ENCODE data around the gene KAZN.

KAZN gene

DNA sequence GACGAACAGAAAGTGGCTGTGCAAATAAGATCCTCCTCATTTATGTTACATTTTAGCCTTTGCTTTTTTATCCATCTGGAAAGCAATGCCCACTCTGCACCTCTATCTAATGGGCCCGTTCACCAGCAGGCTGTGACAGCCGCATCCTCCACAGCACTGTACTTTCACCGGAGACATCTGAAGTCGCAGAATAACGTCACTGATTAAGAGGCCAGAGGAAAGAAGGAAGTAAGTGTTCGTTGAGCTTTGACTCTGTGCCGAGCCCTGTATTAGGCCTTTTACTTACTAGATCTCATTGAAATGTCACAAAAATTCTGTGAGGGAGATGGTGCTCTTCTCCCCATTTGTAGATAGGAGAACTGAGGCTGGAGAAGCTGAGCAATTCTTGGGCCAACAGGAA is 62.3 kb downstream of the KAZN start:
- DNase-seq (ENCODE audit: low read depth, low spot score), result no peak
- H3K4me3 ChIP-seq (ENCODE audit: low read length), result no peak overlapping the region

- no peak overlapping the region for H3K4me3 ChIP-seq (ENCODE audit: low read length)
- no peak for DNase-seq (ENCODE audit: low read depth, low spot score)
Observed at GRCh38 chr1:14661222-14661621, 62.7 kb downstream of the KAZN start.

- no peak overlapping the region for H3K4me3 ChIP-seq (ENCODE audit: low read length)
Observed at GRCh38 chr1:14662116-14662515, 63.6 kb downstream of the KAZN start.

DNA sequence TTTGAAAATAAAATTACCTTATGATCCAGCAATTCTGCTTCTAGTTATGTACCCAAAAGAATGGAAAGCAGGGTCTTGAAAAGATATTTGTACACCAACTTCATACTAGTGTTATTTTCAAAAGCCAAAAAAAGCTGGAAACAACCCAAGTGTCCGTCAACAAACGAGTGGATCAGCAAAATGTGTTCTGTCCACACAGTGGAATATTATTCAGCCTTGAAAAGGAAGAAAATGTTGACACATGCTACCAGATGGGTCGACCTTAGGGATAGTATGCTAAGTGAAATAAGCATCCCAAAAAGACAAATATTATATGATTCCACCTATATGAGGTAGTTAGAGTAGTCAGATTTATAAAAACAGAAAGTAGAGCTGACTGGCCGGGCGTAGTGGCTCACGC is 65.3 kb downstream of the KAZN start:
- no peak overlapping the region for H3K4me3 ChIP-seq (ENCODE audit: low read length)
- no peak for DNase-seq (ENCODE audit: low read depth, low spot score)

More at GRCh38 chr1:14662116-14662515, 63.6 kb downstream of the KAZN start:
- no peak for DNase-seq (ENCODE audit: low read depth, low spot score)

- no peak overlapping the region for H3K4me3 ChIP-seq (ENCODE audit: low read length)
- no peak for DNase-seq (ENCODE audit: low read depth, low spot score)
Observed at GRCh38 chr1:14666373-14666772, 67.9 kb downstream of the KAZN start.

DNA sequence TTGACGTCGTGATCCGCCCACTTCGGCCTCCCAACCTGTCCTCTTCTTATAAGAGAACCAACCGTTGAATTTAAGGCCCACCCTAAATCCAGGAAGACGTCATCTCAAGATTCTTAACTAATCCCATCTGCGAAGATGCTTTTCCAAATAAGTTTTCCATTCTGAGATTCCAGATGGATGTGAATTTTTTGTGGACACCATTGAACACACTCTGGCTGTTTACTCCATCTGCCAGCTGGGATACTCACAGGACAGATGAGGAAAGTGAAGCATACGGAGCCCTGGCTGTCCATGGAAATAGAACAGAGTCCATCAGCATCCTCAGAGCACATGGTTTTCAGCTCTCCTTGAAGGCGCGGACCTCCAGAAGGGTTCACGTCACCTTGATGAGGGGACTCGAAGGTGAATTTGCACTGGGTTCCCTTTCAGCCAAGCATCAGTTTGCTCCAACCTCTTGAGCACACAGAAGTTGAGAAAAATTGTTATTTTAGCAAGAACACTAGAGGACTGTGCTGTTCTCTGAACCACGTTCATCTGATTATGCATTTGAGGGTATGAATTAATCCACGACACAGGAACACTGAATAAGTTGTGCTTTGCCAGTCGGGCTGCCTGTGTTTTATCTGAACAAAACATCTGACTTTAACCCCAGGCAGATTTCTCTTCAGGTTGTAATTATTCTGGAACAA is 68.6 kb downstream of the KAZN start:
- H3K4me3 ChIP-seq (ENCODE audit: low read length), result no peak overlapping the region
- DNase-seq (ENCODE audit: low read depth, low spot score), result no peak

DNA sequence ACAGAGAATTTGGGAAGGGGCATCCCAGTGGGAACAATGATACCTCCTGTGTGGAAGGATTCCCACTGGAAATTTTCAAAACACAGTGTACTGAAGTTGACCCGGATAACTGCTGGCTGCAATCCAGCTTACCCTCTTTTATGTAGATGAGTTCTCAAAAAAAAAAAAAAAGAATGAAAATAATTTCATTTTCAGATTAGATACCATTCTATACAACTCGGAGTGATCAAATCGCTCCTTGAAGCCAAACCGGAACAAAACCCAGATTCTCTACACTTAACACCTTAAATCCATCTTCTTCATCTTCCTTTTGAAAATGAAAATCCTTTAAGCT is 69.1 kb downstream of the KAZN start:
- DNase-seq (ENCODE audit: low read depth, low spot score), result no peak
- H3K4me3 ChIP-seq (ENCODE audit: low read length), result no peak overlapping the region

GRCh38 chr1:14668538-14668937 is 70.1 kb downstream of the KAZN start:
- no peak overlapping the region for H3K4me3 ChIP-seq (ENCODE audit: low read length)
- no peak for DNase-seq (ENCODE audit: low read depth, low spot score)

DNA sequence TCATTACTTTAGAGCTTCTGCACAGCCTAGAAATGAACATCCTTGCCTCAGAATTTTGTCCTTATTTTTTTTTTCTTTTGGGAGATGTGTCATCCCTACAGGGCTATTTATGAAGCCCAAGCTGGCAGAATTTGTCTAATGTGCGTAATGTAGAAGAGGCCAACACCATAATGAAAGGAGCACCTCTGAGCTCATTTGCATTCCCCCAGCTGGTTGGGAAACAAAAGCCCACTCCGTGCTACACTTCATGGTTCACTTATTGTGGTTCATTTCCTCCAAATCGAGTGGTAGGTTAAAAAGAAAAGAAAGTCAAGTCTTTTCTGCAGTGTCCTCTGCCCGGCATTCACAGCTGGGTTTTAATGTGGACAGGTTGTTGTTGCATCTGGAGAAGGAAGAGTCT is 73.5 kb downstream of the KAZN start:
- no peak overlapping the region for H3K4me3 ChIP-seq (ENCODE audit: low read length)

GRCh38 chr1:14674030-14674429 is 75.5 kb downstream of the KAZN start:
- H3K4me3 ChIP-seq (ENCODE audit: low read length), result no peak overlapping the region
- DNase-seq (ENCODE audit: low read depth, low spot score), result no peak

More for the DNA sequence above, 73.5 kb downstream of the KAZN start:
- no peak for DNase-seq (ENCODE audit: low read depth, low spot score)

DNA sequence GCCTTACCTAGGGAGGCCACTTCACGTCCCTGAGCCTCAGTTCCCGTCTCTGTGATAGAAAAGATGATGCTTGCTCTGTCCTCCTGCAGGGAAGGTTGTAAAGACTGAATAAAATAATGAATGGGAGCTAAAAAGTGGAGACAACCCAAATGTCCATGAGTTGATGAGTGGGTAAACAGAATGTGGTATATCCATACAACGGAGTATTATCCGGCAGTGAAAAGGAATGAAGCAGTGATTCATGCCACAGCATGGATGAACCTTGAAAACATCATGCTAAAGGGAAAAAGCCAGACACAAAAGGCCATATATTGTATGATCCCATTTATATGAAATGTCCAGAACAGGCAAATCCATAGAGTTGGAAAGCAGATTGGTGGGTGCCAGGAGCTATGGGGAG is 77.9 kb downstream of the KAZN start:
- no peak for DNase-seq (ENCODE audit: low read depth, low spot score)
- H3K4me3 ChIP-seq (ENCODE audit: low read length), result no peak overlapping the region

DNA sequence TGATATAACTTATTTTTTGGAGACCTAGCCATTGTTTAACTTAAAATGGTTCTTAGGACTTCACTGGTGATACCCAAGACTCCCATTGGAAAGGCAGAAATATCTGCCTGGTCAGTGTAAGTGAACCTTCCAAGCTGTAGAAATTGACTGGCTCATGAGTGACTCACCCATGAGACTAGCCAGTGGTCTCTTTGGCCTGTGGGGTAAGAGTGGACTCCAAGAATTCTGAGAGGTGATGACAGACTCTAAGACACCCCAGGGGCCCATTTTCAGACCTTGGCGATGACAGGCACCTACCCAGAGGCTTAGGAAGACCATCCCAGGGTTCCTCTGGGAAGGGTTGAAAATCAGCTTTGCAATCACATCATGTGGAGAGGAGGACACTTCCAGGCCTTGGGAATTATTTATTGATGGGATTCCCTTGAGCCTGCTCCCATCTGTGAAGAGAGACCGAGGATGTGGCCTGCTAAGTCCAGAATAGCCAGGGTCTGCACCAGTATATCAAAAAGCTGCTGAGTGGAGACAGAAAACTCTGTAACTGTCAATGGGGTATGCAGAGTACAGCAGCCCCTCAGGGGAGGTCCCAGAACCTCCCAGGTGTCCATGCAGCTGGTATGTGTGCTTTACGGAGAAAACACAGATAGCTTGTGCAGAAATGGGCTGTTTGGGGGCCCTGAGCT is 78.9 kb downstream of the KAZN start:
- DNase-seq (ENCODE audit: low read depth, low spot score), result no peak
- H3K4me3 ChIP-seq (ENCODE audit: low read length), result no peak overlapping the region

- no peak overlapping the region for H3K4me3 ChIP-seq (ENCODE audit: low read length)
- no peak for DNase-seq (ENCODE audit: low read depth, low spot score)
Observed at GRCh38 chr1:14678011-14678638, 79.6 kb downstream of the KAZN start.

GRCh38 chr1:14679027-14679688 is 80.7 kb downstream of the KAZN start:
- no peak for DNase-seq (ENCODE audit: low read depth, low spot score)
- H3K4me3 ChIP-seq (ENCODE audit: low read length), result no peak overlapping the region

- no peak overlapping the region for H3K4me3 ChIP-seq (ENCODE audit: low read length)
- no peak for DNase-seq (ENCODE audit: low read depth, low spot score)
Observed at GRCh38 chr1:14681182-14681581, 82.7 kb downstream of the KAZN start.

GRCh38 chr1:14682941-14683621 is 84.6 kb downstream of the KAZN start:
- DNase-seq (ENCODE audit: low read depth, low spot score), result no peak
- H3K4me3 ChIP-seq (ENCODE audit: low read length), result no peak overlapping the region

- no peak for DNase-seq (ENCODE audit: low read depth, low spot score)
- H3K4me3 ChIP-seq (ENCODE audit: low read length), result no peak overlapping the region
Observed at GRCh38 chr1:14685078-14685477, 86.6 kb downstream of the KAZN start.

GRCh38 chr1:14686701-14687100 is 88.2 kb downstream of the KAZN start:
- no peak overlapping the region for H3K4me3 ChIP-seq (ENCODE audit: low read length)
- no peak for DNase-seq (ENCODE audit: low read depth, low spot score)

DNA sequence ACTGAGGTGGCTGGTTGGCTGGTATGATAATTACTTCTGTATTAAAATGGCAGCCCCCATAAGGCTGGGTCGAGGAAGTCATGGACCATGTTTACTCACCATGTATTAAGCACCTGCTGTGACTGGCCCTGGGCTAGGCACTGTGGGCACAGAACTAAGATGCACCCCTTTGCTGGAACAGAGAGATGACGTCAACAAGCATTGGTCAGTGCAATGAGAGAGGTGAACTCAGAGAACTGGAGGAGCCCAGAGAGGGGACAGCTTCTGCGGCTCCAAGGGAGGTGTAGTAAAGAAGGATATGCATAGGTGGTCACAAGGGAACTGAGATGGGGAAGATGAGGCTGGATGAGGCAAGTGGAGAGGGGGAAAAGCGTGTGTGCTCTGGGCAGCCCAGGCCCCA is 88.7 kb downstream of the KAZN start:
- DNase-seq (ENCODE audit: low read depth, low spot score), result no peak
- no peak overlapping the region for H3K4me3 ChIP-seq (ENCODE audit: low read length)
